Activated gamma-delta T cell treated with Interleukin-2 at 50 U/mL for 16 hours (primary cell): ENCODE measurements around the gene AFF2.

Source experiments
- DNase-seq: peaks from one replicate; pipeline ENCODE4 v3.0.0-alpha.2; 2020

Gene AFF2

DNA sequence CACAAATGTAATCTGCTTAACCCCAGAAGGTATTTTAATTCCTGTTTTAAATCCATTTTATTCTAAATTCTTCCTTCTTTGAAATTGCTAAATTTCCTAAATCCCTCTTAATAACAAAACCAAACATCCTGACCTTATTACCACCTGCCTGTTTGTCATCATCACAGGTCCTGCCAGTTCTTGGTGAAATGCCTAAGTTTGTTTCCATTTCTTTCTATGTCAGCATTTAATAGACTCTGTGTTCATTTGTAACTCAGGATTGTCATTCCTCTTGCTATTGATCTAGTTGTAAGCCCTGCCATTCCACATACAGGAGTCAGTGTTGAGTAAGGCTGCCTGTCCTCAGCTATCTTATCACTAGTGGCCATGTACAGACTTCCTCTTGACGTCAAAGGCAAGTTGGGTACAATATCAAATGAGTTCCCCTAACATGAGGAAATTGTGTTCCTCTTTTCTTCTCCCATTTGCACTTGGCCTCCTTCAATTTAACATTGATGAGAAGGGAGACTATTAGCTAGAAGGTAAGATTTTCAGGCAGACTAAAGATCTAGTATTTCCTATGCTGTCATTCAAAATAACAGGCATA is 440.1 kb downstream of the AFF2 start:
- no peak for DNase-seq

DNA sequence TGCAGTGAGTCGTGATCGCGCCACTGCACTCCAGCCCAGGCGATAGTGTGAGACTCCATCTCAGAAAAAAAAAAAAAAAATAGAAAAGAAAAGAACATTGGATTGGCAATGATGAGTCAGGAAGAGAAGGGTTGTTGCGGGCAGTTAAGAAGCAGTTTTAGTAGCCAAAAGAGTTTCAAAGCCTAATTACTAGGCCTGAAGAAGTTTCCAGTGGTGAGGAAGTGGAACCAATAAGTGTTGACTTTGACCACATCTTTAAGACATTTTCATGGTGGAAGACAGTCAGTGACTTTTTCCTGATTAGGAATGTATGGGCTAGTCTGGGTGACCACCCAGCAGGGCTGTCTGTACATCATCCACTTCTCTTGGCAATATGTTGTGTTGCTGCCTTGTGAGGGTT is 442.3 kb downstream of the AFF2 start:
- DNase-seq, result no peak

DNA sequence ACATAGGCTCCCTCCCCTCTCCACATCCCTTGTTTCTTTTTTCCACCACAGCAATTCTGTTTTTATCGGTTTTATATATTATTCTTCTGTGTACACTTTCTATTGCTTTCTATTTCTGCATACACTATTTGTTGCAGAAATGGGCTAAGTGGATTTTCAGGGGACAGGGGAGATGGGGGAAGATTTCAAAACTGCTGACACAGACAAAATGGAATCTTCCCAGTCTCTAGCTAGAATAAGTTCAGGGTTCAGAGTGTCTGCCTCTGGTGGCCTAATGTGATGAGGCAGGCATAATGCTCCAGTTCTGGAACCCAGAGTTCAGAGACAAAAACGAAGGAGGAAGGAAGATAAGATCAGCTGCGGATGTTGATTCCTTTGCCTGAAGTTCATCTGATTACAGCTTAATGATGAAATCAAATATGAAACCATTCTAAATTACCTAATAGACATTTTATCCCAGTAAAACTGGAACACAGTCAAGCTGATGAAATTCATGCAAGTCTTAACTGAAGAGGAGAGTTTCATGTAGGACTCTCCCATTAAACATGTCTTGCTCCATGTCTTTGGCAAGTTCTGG is 447.1 kb downstream of the AFF2 start:
- no peak for DNase-seq

DNA sequence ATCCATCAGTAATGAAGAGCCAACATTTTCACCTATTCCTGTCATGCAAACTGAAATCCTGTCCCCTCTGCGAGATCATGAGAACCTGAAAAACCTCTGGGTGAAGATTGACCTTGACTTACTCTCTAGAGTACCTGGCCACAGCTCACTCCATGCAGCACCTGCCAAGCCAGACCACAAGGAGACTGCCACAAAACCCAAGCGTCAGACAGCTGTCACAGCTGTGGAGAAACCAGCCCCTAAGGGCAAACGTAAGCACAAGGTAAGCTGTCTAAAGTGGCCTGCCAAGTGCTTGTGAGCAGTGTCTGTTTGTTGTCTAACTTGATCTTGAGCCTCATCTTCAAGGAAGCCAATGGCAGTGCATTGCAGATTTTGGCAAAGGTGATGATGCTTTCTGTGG is 455.9 kb downstream of the AFF2 start:
- no peak for DNase-seq

GRCh38 chrX:148958901-148959300 is 458.5 kb downstream of the AFF2 start:
- DNase-seq, result no peak

GRCh38 chrX:148960060-148960459 is 459.6 kb downstream of the AFF2 start:
- DNase-seq, result no peak

DNA sequence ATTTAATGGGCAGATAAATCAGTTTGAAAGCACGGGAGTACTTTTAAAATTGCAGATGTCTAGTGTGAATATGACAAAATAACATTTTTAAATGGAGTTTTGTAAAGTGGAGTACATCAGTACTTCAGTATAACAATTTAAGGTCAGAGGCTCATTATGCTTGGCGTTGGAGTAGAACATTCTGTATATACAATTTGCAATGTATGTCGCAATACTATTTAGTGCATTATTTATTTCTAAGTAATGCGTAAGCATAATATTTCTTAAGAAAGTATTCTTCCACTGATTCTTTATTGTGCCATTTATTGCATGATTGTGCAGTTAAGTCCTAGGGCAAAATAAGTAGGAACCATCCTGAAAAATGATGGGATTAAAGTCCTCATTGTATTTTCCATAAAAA is 461.6 kb downstream of the AFF2 start:
- DNase-seq, result no peak

DNA sequence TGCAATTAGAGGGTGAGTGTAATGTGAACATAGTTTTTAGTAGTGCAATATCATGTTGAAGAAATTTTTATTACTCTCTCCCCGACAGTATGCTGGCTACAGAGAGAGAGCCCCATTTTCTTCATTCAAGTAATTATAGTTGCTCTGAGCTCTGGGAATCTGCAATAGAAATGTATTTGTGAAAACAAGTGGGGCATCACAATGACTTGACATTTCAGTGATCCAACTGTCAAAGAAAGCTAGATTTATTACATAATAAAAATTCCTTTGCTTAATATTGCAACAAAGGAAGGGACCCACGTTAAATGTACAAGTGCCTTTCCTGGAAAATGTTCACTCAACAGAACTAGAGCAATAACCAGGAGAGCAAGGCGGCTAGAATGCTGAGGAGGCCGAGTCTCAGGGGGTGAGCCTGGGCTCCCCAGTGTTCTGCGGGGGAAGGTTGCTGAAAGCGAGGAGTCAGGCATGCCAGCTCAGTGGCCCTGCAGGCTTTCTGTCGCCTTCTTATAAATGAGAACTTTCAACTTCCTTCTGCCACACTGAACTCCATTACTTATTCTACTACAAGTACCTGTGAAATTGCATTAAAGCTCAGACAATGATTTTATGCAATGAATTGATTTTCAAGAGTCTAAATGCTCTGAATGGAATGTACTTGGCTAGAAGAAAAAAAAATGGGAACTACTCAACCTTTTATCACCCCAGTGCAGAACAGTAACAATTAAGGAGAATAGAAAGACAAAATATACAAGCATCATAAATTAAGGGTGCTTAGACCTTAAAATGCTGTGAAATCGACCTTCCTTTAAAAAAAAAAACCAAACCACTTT is 476.4 kb downstream of the AFF2 start:
- DNase-seq, result no peak

GRCh38 chrX:148979786-148980185 is 479.4 kb downstream of the AFF2 start:
- DNase-seq, result no peak

GRCh38 chrX:148984238-148984637 is 483.8 kb downstream of the AFF2 start:
- DNase-seq, result no peak

GRCh38 chrX:148991502-148991901 is 491.1 kb downstream of the AFF2 start:
- DNase-seq, result no peak

GRCh38 chrX:148995661-148996060 is 495.2 kb downstream of the AFF2 start:
- DNase-seq, result no peak

DNA sequence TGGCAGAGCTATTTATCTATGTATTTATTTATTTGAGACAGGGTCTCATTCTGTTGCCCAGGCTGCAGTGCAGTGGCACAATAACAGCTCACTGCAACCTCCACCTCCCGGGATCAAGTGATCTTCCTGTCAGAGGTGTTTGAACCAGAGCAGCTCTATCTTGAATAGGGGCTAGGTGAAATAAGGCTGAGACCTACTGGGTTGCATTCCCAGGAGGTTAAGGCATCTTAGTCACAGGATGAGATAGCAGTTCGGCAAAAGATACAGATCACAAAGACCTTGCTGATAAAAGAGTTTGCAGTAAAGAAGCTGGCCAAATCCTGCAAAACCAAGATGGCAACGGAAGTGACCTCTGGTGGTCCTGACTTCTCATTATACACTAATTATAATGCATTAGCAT is 501.9 kb downstream of the AFF2 start:
- DNase-seq, result no peak

DNA sequence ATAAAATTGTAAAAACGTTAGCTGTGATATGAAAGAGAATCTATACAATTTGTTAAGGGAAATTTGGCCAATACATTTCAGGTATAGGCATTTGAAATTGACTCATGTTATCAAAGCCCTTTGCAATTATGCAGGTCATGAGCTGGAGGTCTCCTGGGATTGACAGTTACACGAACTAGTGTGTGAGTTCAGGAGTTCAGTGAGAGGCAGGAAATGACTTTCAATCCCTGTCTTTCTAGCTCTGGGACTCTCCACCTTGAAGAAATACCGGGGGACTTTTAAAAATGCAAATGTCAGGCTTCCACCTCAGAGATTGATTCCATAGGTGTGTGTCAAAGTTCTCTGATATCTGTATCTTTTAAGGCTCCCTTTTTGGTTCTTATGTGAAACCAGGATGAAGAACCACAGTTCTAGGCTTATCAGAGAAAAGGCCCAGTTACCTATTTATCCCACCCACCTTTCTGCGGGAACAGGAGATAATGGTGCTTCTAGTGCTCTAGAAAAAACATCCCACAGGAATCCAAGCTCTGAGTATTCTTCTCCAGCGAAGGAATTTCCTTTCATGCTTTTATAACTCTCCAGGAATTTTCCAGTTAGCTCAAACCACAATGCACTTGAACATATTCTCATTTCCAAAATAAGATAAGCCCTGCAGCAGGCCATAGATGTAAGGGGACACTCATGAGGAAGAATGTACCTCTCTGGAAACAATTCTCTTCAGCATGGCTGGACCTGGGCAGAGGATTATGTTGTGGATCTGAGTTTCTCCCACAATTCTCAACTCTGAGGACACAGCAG is 503.6 kb downstream of the AFF2 start:
- DNase-seq, result no peak

GRCh38 chrX:149004936-149005335 is 504.5 kb downstream of the AFF2 start:
- no peak for DNase-seq

DNA sequence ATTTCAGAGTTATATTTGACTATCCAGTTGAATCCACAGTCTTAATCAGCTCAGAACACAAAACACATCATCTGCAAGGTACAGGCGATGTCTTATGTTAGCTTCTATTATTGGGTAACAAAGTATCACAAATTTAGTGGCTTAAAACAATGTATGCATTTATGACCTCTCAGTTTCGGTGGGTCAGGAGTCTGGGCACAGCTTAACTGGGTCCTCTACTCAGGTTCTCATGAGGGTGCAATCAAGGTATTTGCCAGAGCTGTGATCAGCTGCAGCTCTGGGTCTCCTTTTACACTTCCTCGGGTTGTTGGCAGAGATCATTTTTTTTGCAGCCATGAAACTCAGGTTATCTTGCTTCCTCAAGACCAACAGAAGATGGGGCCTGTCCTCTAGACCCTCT is 505.8 kb downstream of the AFF2 start:
- no peak for DNase-seq

- DNase-seq, result no peak
These were observed 507.0 kb downstream of the AFF2 start for GRCh38 chrX:149007423-149007822.

GRCh38 chrX:149010013-149010852 is 509.8 kb downstream of the AFF2 start:
- DNase-seq, result no peak

GRCh38 chrX:149010853-149011224 is 510.4 kb downstream of the AFF2 start:
- DNase-seq, result no peak

- DNase-seq, result no peak
These were observed 512.7 kb downstream of the AFF2 start for GRCh38 chrX:149013081-149013480.

DNA sequence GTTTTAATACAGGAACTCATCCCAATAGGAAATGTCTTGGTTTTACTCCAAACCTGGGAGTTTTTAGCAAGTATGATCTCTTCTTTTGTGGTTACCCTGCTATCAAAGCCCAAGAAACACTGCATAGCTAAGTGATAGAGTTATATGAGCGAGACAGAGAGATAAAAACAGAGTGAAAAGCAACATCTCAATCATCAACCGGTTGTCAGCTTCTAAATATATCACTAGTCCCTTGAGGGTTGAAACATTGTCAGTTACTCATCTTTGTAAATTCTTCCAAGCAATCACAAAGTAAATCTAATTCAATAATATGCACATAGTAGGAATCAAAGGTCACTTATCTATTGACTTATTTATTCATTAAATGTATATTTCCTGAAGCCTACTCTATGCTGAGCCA is 520.7 kb downstream of the AFF2 start:
- no peak for DNase-seq

DNA sequence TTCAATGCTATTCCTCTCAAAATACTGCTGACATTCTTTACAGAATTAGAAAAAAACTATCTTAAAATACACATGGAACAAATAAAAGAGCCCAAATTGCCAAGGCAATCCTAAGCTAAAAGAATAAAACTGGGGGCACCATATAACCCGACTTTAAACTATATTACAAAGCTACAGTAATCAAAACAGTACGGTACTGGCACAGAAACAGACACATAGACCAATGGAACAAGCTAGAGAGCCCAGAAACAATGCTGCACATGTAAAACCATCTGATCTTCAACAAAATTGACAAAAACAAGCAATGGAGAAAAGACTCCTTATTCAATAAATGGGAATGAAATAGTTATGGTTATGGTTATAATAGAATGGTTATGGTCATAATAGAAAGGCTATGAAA is 522.1 kb downstream of the AFF2 start:
- DNase-seq, result no peak

- no peak for DNase-seq
These were observed 532.0 kb downstream of the AFF2 start for GRCh38 chrX:149032449-149032848.
